HEK293T (cell line): ENCODE measurements around the gene IL10RB.

ENCODE experiments used
- BHLHE40 ChIP-seq: fragments of 450-650 bp; IDR thresholded peaks from 2 replicates; pipeline ENCODE4 v1.6.1; 2016; ENCODE audit warnings: mild to moderate bottlenecking, moderate library complexity, borderline replicate concordance
- CTBP1 ChIP-seq: fragments of 450-650 bp; IDR thresholded peaks from 2 replicates; pipeline ENCODE4 v1.6.1; 2016; ENCODE audit warnings: borderline replicate concordance
- ELF4 ChIP-seq: fragments of 450-650 bp; IDR thresholded peaks from 2 replicates; pipeline ENCODE4 v1.6.1; 2017; ENCODE audit warnings: antibody characterized with exemption
- FOXK2 ChIP-seq: fragments of 450-650 bp; IDR thresholded peaks from 2 replicates; pipeline ENCODE4 v1.6.1; 2016; ENCODE audit warnings: mild to moderate bottlenecking
- HDGF ChIP-seq: fragments of 450-650 bp; IDR thresholded peaks from 2 replicates; pipeline ENCODE4 v1.6.1; 2017; ENCODE audit warnings: antibody characterized with exemption, borderline replicate concordance
- L3MBTL2 ChIP-seq: fragments of 450-650 bp; conservative IDR thresholded peaks from 2 replicates; pipeline ENCODE4 v1.6.1; 2016; ENCODE audit warnings: mild to moderate bottlenecking
- SP1 ChIP-seq: fragments of 450-650 bp; IDR thresholded peaks from 2 replicates; pipeline ENCODE4 v1.6.1; 2017
- SUZ12 ChIP-seq: fragments of 450-650 bp; IDR thresholded peaks from 2 replicates; pipeline ENCODE4 v1.6.1; 2016; ENCODE audit warnings: mild to moderate bottlenecking
- TARDBP ChIP-seq: fragments of 450-650 bp; IDR thresholded peaks from 2 replicates; pipeline ENCODE4 v1.6.1; 2016

GRCh38 chr21:33327792-33328433 lies 61.7 kb downstream of the IL10RB start:
- TF ChIP-seq HDGF (no peak), FOXK2 (no peak), BHLHE40 (no peak), TARDBP (no peak), CTBP1 (no peak), SUZ12 (no peak), SP1 (no peak), ELF4 (no peak), L3MBTL2 (no peak; the same call in 1 of the 2 replicates)
